GM19324 (cell line): Measurements from ENCODE around the gene PRRC2B.
"Not testable (repeated sequence)": the region's sequence is repeated elsewhere in the genome, so short reads cannot be mapped to it uniquely, and the experiment has no call there.

ENCODE experiments used
- ATAC-seq: cut with Tn5 transposase; IDR thresholded peaks from one replicate; pipeline ENCODE4 v1.9.1; 2021; ENCODE audit warnings: mild to moderate bottlenecking, moderate library complexity; ENCODE audit not compliant: unreplicated experiment, low FRiP score

PRRC2B gene

GRCh38 chr9:131528886-131529505 is 135.1 kb downstream of the PRRC2B start:
- no peak for ATAC-seq

GRCh38 chr9:131529597-131530545 is 136.0 kb downstream of the PRRC2B start:
- ATAC-seq = no peak

DNA sequence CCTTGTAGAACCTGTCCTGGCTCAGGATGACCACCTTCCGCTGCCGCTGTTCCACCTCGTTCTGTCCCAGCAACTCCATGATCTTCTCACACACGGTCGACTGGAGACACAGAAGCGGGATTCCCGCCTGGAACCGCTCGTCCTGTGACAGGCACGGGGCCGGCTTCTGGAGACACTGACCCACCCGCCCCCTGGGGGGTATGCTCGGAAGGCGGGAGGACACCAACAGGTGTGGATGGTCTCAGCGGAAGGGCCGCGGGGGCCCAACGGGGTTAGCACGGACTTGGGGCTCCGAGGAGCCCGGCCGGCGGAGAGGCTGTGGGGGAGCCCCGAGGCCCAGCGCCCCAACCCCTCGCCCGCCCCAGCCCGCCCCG is 136.6 kb downstream of the PRRC2B start:
- peak; percentile 8 for ATAC-seq

DNA sequence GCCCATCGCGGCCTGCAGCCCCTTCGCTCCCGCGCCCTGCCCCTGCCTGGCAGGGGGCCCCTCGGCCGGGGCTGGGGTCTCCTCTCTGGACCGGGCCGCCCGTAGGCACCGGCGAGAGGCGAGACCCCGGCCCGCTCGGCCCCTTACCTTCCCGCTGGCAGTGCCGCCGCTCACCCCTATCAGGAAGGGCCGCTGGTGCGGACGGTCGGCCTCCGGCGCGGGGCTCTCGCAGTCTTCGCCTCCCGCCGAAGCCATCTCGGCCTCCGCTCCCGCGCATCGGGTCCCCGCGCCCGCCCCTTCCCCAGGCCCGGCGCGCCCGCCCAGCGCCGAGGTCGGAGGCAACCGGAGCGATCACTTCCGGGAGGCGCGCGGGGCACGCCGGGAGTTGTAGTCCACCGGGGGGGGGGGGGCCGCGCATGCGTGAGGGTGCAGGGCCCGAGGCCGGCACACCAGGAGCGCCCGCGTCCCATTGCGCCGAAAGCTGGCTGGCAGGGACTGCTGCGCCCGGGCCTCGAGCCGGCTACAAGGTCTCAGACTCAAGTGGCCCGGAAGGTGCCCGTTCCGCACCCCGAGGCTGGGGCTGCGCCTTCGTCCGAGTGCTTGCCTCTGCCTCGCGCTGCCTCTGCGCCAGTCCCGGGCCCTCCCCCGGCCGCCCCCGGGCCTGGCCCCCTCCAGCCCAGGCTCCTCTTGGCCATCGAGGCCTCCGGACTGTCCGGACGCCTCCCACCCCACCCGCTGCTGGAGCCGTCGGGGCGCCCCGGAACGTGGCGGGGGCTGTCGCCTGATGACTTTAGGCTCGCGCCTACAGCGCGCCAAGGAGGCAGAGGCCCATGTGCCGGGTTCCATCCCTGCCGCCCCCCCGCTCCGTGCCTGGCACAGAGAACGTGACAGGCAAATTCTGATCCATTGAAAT is 137.3 kb downstream of the PRRC2B start, which contains the start of gene UCK1:
TSS of gene UCK1 (minus strand) at position 344 of the 913 bp plus-strand sequence. CDS start at position 255, 89 bp downstream.
- peak; percentile 85 for ATAC-seq

DNA sequence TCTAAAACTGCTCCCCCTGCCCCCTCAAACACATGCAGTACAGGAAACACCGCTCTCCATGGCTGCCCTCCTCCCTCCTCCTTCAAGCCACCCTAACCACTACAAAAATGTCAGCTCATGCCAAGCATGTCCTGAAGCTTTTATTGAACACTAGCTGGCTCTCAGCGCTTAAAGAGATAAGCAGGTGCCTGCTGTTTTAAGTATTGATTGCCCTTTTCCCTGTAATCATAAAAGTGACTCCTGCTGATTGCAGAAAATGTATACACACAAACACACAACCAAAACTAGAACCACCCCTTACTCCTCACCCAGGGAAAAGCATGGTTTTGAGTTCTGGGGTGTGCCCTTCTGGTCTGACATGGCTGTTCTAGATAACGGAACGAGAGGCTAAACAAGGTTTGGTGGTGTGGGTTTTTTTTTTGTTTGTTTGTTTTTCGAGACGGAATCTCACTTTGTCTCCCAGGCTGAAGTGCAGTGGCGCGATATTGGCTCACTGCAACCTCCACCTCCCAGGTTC is 140.9 kb downstream of the PRRC2B start:
- no peak for ATAC-seq

DNA sequence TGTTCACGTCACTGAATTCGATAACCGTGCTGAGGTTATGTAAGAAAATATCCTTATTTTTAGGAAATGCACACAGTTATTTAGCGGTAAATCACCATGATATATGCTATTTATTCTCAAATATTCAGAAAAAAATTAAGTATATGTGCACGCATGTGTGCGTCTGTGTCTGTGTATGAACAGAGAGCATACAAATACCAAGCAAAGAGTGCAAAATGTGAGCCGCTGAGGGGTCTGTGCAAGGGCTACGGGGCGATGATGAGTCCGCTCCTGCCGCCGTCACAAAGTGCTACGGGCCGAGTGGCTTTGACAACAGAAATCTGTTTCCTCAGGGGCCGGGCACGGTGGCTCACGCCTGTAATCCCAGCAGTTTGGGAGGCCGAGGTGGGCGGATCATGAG is 144.1 kb downstream of the PRRC2B start:
- no peak for ATAC-seq

GRCh38 chr9:131539223-131539923 is 145.5 kb downstream of the PRRC2B start:
- no peak for ATAC-seq

DNA sequence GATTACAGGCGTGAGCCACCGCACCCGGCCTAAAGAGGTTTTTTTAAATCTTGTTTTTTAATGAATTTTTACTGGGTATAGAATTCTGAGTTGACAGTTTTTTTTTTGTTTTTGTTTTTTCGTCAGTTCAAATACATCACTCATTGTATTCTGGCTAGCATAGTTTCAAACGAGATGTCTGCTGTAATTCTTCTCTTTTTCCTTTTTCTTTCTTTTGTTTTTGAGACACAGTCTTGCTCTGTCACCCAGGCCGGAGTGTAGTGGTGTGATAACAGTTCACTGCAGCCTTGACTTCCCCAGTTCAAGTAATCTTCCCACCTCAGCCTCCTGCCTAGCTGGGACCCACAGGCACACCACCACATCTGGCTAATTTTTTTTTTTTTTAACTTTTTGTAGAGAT is 149.3 kb downstream of the PRRC2B start:
- ATAC-seq = no peak

GRCh38 chr9:131545003-131545785 is 151.3 kb downstream of the PRRC2B start, which contains the start of gene PRRT1B:
TSS of gene PRRT1B (plus strand) at chr9:131545523. CDS start at chr9:131545616, 93 bp downstream.
- ATAC-seq = no peak

GRCh38 chr9:131545786-131546335 is 152.0 kb downstream of the PRRC2B start:
- no peak for ATAC-seq

DNA sequence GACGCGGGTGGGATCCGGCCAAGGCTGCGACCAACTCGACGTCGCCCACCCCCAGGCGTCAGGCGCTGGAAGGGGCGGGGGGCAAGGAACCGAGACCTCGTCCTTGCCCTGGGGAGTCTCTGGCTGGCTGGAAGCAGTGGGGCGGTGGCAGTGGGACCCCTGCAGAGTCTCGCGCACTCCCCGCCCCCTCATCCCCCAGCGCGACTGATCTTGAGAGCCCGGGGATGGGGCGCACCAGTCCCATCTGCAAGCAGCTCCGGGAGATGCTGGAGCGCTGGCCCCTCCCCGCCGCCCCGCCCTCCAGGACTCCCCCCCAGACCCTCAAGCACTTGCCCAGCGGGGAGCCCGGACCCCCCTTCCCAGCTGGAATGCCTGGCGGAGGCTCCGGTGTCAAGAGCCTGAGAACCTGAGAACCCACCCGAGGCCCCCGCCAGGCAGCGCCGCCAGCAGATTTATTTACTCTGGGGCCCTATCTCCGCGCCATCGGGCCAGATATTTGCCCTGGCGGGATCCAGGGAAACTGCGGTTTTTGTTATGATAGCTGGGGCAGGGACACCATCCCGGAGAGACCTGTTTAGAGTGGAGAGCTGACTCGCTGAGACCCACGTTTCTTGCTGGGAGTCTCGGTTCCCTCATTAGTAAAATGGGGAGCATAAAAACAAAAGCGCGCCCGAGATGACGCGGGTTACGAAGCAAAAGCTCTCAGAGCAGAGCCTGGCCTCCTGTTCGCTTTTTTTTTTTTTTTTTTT is 152.6 kb downstream of the PRRC2B start:
- ATAC-seq = no peak

- not testable (repeated sequence) for ATAC-seq
These were observed 155.3 kb downstream of the PRRC2B start for GRCh38 chr9:131549186-131549585.
